ENCODE measurements around the gene EFNB3. TPM values are rescaled to one million over a fixed set of nuclear protein-coding genes. Genes with fewer than 3 reads are reported as not detected.
A peak's percentile ranks its signal among the peaks of the same experiment; 100 is the strongest.

The EFNB3 gene
- total and polyA plus RNA-seq, 2 of the 13 experiments (the other 11 are each of a cell fraction or from before 2014, with no cell fraction given), result 0.07 to 0.25 TPM

DNA sequence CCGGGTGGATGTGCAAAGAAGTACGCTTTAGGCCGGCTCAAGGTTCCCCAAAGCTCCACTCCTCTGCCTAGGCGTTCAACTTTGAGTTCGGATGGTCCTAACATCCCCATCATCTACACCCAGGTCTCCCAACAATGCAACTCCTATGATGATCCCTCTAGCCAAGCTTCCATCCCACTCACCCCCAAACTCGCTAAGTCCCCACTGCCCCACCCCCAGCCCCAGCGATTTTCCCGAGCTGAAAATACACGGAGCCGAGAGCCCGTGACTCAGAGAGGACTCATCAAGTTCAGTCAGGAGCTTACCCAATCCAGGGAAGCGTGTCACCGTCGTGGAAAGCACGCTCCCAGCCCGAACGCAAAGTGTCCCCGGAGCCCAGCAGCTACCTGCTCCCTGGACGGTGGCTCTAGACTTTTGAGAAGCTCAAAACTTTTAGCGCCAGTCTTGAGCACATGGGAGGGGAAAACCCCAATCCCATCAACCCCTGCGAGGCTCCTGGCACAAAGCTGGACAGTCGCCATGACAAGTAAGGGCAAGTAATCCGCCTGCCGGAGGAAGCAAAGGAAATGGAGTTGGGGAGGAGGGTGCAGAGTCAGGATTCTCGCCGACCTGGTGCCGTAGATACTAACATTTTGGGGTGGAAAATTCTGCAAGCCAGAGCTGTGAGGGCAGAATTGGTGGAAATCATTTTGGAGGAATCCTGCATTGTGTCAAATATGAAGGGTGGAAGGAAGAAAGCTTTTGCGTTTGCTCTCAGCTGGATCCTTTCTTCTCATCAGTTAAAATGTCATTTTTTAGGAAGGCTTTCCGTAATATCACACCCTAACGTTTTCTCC, 17.7 kb upstream of the EFNB3 start, which contains the start of gene TP53 (continued):
- TF ChIP-seq, protein P1, sequence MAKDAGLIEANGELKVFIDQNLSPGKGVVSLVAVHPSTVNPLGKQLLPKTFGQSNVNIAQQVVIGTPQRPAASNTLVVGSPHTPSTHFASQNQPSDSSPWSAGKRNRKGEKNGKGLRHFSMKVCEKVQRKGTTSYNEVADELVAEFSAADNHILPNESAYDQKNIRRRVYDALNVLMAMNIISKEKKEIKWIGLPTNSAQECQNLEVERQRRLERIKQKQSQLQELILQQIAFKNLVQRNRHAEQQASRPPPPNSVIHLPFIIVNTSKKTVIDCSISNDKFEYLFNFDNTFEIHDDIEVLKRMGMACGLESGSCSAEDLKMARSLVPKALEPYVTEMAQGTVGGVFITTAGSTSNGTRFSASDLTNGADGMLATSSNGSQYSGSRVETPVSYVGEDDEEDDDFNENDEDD (CRISPR knock-in tag; IDR thresholded peaks at IDR 0.05; ENCODE audit: borderline replicate concordance), result peak; percentile 81
- TF ChIP-seq TP53 (CRISPR knock-in tag; conservative IDR thresholded peaks at IDR 0.05) (0 out of 2 replicates have a peak, but pooled peaks have one; percentile 24), CBX2 (IDR thresholded peaks at IDR 0.05; ENCODE audit: low read depth, low read length) (no peak), CBX2 (CRISPR knock-in tag; IDR thresholded peaks at IDR 0.05; ENCODE audit: low read depth) (no peak), RFX3 (CRISPR knock-in tag; IDR thresholded peaks at IDR 0.05) (no peak), SAFB2 (CRISPR knock-in tag; IDR thresholded peaks at IDR 0.05; ENCODE audit: borderline replicate concordance, low read depth) (no peak), GABPA (IDR thresholded peaks at IDR 0.05; ENCODE audit: low read depth, low read length) (peak; percentile 43; the same call in 1 of the 2 replicates), GABPA (CRISPR knock-in tag; IDR thresholded peaks at IDR 0.05; ENCODE audit: low read depth) (peak; percentile 86), SIX1 (CRISPR knock-in tag; IDR thresholded peaks at IDR 0.05; ENCODE audit: borderline replicate concordance) (peak; percentile 20; the same call in 1 of the 2 replicates), REXO4 (CRISPR knock-in tag; IDR thresholded peaks at IDR 0.05; ENCODE audit: borderline replicate concordance) (no peak), FOXA1 (IDR thresholded peaks at IDR 0.05) (no peak), FOXA1 (CRISPR knock-in tag; IDR thresholded peaks at IDR 0.05) (no peak), ZNF331 (CRISPR knock-in tag; IDR thresholded peaks at IDR 0.05) (0 out of 2 replicates have a peak, but pooled peaks have one; percentile 31), MED8 (CRISPR knock-in tag; IDR thresholded peaks at IDR 0.05; ENCODE audit: insufficient replicate concordance) (no peak), ZNF672 (CRISPR knock-in tag; IDR thresholded peaks at IDR 0.05) (no peak), ZNF556 (CRISPR knock-in tag; IDR thresholded peaks at IDR 0.05; ENCODE audit: borderline replicate concordance) (0 out of 2 replicates have a peak, but pooled peaks have one; percentile 41), POLR2A (IDR thresholded peaks at IDR 0.05; ENCODE audit: insufficient read depth in 1 of 2, low read depth in 2 of 2, low read length in 2 of 2) (peak; percentile 97 to 98), KLF15 (CRISPR knock-in tag; IDR thresholded peaks at IDR 0.05; ENCODE audit: borderline replicate concordance) (no peak), ZNF33B (CRISPR knock-in tag; IDR thresholded peaks at IDR 0.05) (no peak), PHF20 (CRISPR knock-in tag; IDR thresholded peaks at IDR 0.05) (peak; percentile 61; the same call in 1 of the 2 replicates), ZFX (CRISPR knock-in tag; IDR thresholded peaks at IDR 0.05; ENCODE audit: low read depth) (peak; percentile 0; the same call in 1 of the 2 replicates), ZNF562 (CRISPR knock-in tag; IDR thresholded peaks at IDR 0.05; ENCODE audit: borderline replicate concordance) (no peak), POLR2AphosphoS5 (IDR thresholded peaks at IDR 0.05; ENCODE audit: low read depth, low read length) (peak; percentile 96), TAF1 (CRISPR knock-in tag; IDR thresholded peaks at IDR 0.05) (peak; percentile 75), SATB2 (CRISPR knock-in tag; IDR thresholded peaks at IDR 0.05) (0 out of 2 replicates have a peak, but pooled peaks have one; percentile 12), HOXA9 (CRISPR knock-in tag; IDR thresholded peaks at IDR 0.05; ENCODE audit: borderline replicate concordance) (peak; percentile 75; the same call in 1 of the 2 replicates)
- TF ChIP-seq, protein P2, sequence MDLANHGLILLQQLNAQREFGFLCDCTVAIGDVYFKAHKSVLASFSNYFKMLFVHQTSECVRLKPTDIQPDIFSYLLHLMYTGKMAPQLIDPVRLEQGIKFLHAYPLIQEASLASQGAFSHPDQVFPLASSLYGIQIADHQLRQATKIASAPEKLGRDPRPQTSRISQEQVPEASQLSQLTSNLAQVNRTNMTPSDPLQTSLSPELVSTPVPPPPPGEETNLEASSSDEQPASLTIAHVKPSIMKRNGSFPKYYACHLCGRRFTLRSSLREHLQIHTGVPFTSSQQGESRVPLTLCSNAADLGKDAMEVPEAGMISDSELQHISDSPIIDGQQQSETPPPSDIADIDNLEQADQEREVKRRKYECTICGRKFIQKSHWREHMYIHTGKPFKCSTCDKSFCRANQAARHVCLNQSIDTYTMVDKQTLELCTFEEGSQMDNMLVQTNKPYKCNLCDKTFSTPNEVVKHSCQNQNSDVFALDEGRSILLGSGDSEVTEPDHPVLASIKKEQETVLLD (CRISPR knock-in tag; IDR thresholded peaks at IDR 0.05; ENCODE audit: low read depth), result 0 out of 2 replicates have a peak, but pooled peaks have one; percentile 57
- TF ChIP-seq, protein P3, sequence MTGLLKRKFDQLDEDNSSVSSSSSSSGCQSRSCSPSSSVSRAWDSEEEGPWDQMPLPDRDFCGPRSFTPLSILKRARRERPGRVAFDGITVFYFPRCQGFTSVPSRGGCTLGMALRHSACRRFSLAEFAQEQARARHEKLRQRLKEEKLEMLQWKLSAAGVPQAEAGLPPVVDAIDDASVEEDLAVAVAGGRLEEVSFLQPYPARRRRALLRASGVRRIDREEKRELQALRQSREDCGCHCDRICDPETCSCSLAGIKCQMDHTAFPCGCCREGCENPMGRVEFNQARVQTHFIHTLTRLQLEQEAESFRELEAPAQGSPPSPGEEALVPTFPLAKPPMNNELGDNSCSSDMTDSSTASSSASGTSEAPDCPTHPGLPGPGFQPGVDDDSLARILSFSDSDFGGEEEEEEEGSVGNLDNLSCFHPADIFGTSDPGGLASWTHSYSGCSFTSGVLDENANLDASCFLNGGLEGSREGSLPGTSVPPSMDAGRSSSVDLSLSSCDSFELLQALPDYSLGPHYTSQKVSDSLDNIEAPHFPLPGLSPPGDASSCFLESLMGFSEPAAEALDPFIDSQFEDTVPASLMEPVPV (CRISPR knock-in tag; IDR thresholded peaks at IDR 0.05), result 0 out of 2 replicates have a peak, but pooled peaks have one; percentile 25

All from HepG2 (cell line).